ENCODE data around the gene VIPR2.

DNA sequence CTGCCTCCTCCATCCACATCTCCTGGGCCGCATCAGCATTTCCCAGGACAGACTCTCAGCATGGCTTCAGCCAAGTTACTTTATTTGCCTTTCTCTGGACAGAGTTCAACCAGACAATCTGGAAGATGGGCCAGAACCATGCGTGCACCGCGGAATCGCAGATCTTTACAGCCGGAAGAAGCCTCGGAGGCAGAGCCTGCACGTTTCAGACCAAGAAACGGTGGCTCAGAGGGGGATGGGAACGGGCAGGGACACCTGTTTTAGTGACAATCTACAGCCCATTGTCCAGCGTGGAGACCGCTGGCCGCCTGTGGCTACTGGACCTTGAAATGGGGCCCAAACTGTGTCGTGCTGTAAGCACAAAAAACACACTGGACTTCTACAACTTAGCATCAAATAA is 3.5 kb downstream of the VIPR2 start:
- TF ChIP-seq ZNF274 (IDR thresholded peaks at IDR 0.05; ENCODE audit: low read depth, low read length) (no peak), YY1 (IDR thresholded peaks at IDR 0.05; ENCODE audit: insufficient read depth, insufficient read length) (no peak), SUZ12 (IDR thresholded peaks at IDR 0.05; ENCODE audit: extremely low read depth, insufficient read depth, insufficient read length) (no peak)

Data from NT2/D1 (cell line).